ENCODE measurements around the gene SKA3.
A peak's percentile ranks its signal among the peaks of the same experiment; 100 is the strongest.
"Not testable (repeated sequence)": the region's sequence is repeated elsewhere in the genome, so short reads cannot be mapped to it uniquely, and the experiment has no call there.

The SKA3 gene

GRCh38 chr13:21176215-21176981, at the start of gene SKA3, which contains the start of gene MRPL57:
TSS of gene SKA3 (minus strand) at chr13:21176552. CDS start at chr13:21176477, 75 bp downstream.
TSS of gene MRPL57 (plus strand) at chr13:21176658. CDS start at chr13:21176917, 259 bp downstream.
- peak; percentile 91 to 93 for DNase-seq

- DNase-seq, result no peak
These were observed 48.7 kb upstream of the SKA3 start for GRCh38 chr13:21225082-21225481.

GRCh38 chr13:21221268-21221667, 44.9 kb upstream of the SKA3 start:
- no peak for DNase-seq

- DNase-seq, result not testable (repeated sequence)
These were observed 43.4 kb upstream of the SKA3 start for GRCh38 chr13:21219716-21220115.

GRCh38 chr13:21219036-21219381, 42.7 kb upstream of the SKA3 start:
- DNase-seq, result no peak

- no peak for DNase-seq
These were observed 42.1 kb upstream of the SKA3 start for GRCh38 chr13:21218351-21219035.

GRCh38 chr13:21216332-21216731, 40.0 kb upstream of the SKA3 start:
- DNase-seq, result no peak

- not testable (repeated sequence) for DNase-seq
These were observed 39.1 kb upstream of the SKA3 start for GRCh38 chr13:21215419-21215818.

GRCh38 chr13:21212138-21212775, 35.9 kb upstream of the SKA3 start:
- no peak for DNase-seq

- DNase-seq, result no peak
These were observed 32.4 kb upstream of the SKA3 start for GRCh38 chr13:21208652-21209154.

GRCh38 chr13:21202767-21203531, 26.6 kb upstream of the SKA3 start:
- DNase-seq, result no peak

GRCh38 chr13:21201456-21202190, 25.3 kb upstream of the SKA3 start:
- not testable (repeated sequence) for DNase-seq

GRCh38 chr13:21198391-21198790, 22.0 kb upstream of the SKA3 start:
- not testable (repeated sequence) for DNase-seq

GRCh38 chr13:21197606-21198225, 21.4 kb upstream of the SKA3 start:
- DNase-seq, result not testable (repeated sequence)

GRCh38 chr13:21194756-21195155, 18.4 kb upstream of the SKA3 start:
- not testable (repeated sequence) for DNase-seq

- not testable (repeated sequence) for DNase-seq
These were observed 10.1 kb upstream of the SKA3 start for GRCh38 chr13:21186410-21186809.

GRCh38 chr13:21181671-21182070, 5.3 kb upstream of the SKA3 start:
- DNase-seq, result no peak

- no peak for DNase-seq
These were observed 581 bp upstream of the SKA3 start for GRCh38 chr13:21176982-21177284.

- DNase-seq, result no peak
These were observed 617 bp downstream of the SKA3 start for GRCh38 chr13:21175656-21176214.

GRCh38 chr13:21173767-21174166, 2.6 kb downstream of the SKA3 start:
- DNase-seq, result not testable (repeated sequence)

GRCh38 chr13:21171420-21171819, 4.9 kb downstream of the SKA3 start:
- DNase-seq, result no peak

Measured in stimulated activated CD4-positive, alpha-beta T cell treated with anti-CD3 and anti-CD28 coated beads, Interleukin-4, amount 100 ng/mL, for 4 hours (primary cell).